Panc1 (cell line): ENCODE measurements around the gene BCL2. TPM values are rescaled to one million over a fixed set of nuclear protein-coding genes. Genes with fewer than 3 reads are reported as not detected.

ENCODE experiments used
- ATAC-seq: fragments of 200-7000 bp; cut with Tn5 transposase; 2 replicates; pipeline ENCODE4 v1.9.1; 2020; ENCODE audit warnings: mild to moderate bottlenecking, moderate library complexity
- BruUV-seq: library from RNA; stranded (reverse); fragments of 400-500 nt; replicated peaks from 2 replicates; lab custom pipeline; 2021; lab: Mats Ljungman, UMichigan
- CTCF ChIA-PET: fragments of 300-600 bp; sonication (Branson Sonifier 250); formaldehyde crosslinking; loops from one replicate; lab custom pipeline; 2022; ENCODE audit warnings: antibody characterized with exemption; lab: Charles Lee
- POLR2A ChIA-PET: fragments of 300-600 bp; sonication (Branson Sonifier 250); formaldehyde crosslinking; loops from one replicate; lab custom pipeline; 2022; ENCODE audit warnings: antibody characterized with exemption; lab: Charles Lee
- DNase-seq: peaks from one replicate; pipeline ENCODE4 v3.0.0-alpha.2; 2010; ENCODE audit warnings: low read depth, low spot score
- H3K27ac ChIP-seq: 2 replicates; pipeline ENCODE4 v1.5.1; 2011; ENCODE audit warnings: mild to moderate bottlenecking, low read length, inconsistent platforms
- H3K27me3 ChIP-seq: fragments of 200-500 bp; sonication (Bioruptor generic); 2 replicates; pipeline ENCODE4 v1.6.0; 2014; ENCODE audit warnings: low read length, inconsistent platforms; ENCODE audit not compliant: control insufficient read depth, insufficient read depth
- H3K36me3 ChIP-seq: fragments of 200-500 bp; sonication (Bioruptor generic); 2 replicates; pipeline ENCODE4 v1.5.1; 2014; ENCODE audit warnings: inconsistent platforms, mild to moderate bottlenecking, low read length, moderate library complexity; ENCODE audit not compliant: control insufficient read depth, insufficient read depth
- H3K4me1 ChIP-seq: 2 replicates; pipeline ENCODE4 v1.5.1; 2011; ENCODE audit warnings: inconsistent platforms, mild to moderate bottlenecking, low read length, moderate library complexity; ENCODE audit not compliant: control insufficient read depth, insufficient read depth
- H3K4me3 ChIP-seq, 2 experiments: 2 replicates each; pipeline ENCODE4 v1.5.1; 2011 to 2012; ENCODE audit warnings: low read depth in 2 of 2, low read length in 2 of 2, mild to moderate bottlenecking in 2 of 2, inconsistent platforms in 1 of 2, moderate library complexity in 1 of 2
- H3K9me3 ChIP-seq: fragments of 200-500 bp; sonication (Bioruptor generic); 2 replicates; pipeline ENCODE4 v1.5.1; 2014; ENCODE audit warnings: low read depth, mild to moderate bottlenecking, inconsistent platforms, low read length, moderate library complexity; ENCODE audit not compliant: control insufficient read depth, insufficient read depth
- CTCF ChIP-seq: fragments of 450-650 bp; IDR thresholded peaks from 2 replicates; pipeline ENCODE4 v1.5.1; 2017; ENCODE audit warnings: mild to moderate bottlenecking
- POLR2AphosphoS5 ChIP-seq: IDR thresholded peaks from 2 replicates; pipeline ENCODE4 v1.6.1; 2012; ENCODE audit warnings: mild to moderate bottlenecking, low read depth, low read length, moderate library complexity
- REST ChIP-seq, 2 experiments: IDR thresholded peaks; 2 replicates each; pipeline ENCODE4 v1.6.1; 2011 to 2012; ENCODE audit warnings: low read depth in 2 of 2, control low read depth in 1 of 2, low read length in 1 of 2, mild to moderate bottlenecking in 1 of 2, moderate library complexity in 1 of 2; ENCODE audit not compliant: insufficient read depth in 1 of 2
- SIN3A ChIP-seq: IDR thresholded peaks from 2 replicates; pipeline ENCODE4 v1.6.1; 2012; ENCODE audit warnings: low read depth, mild to moderate bottlenecking, low read length, moderate library complexity, borderline replicate concordance; ENCODE audit not compliant: insufficient read depth
- TCF7L2 ChIP-seq: IDR thresholded peaks from 2 replicates; pipeline ENCODE4 v1.6.1; 2011; ENCODE audit warnings: mild to moderate bottlenecking, low read depth, low read length, inconsistent platforms
- in situ Hi-C: cut with HindIII; loops from 2 replicates; pipeline ENCODE4 v1.10.0; 2016; ENCODE audit warnings: low sequenced_read_pairs, low pct_unique_long_range_greater_than_20kb
- intact Hi-C: fragments of 100-400 bp; cut with micrococcal nuclease; formaldehyde crosslinking; loops from one replicate; pipeline ENCODE4 v1.10.0; 2022; ENCODE audit not compliant: unreplicated experiment
- total RNA-seq: library from RNA; stranded (reverse); gene quantifications from one replicate; pipeline ENCODE4 v1.2.1, GENCODE V29; 2021; ENCODE audit not compliant: unreplicated experiment

BCL2 gene
- total RNA-seq, 1 experiment from 2014 or later, result 0.72 TPM

- H3K4me1 ChIP-seq, result no peaks in the 10 kb centered on the region
- no peaks in the 10 kb centered on the region for H3K36me3 ChIP-seq
- CTCF ChIA-PET, result no interaction called here
- H3K9me3 ChIP-seq, result no peaks in the 10 kb centered on the region
- in situ Hi-C loops, result no loop called here
- BruUV-seq, result no TSS peak
- ATAC-seq (no peak), DNase-seq (no peak)
- no peak for TF ChIP-seq REST (IDR thresholded peaks at IDR 0.05; ENCODE audit: insufficient read depth in 1 of 2, low read depth in 2 of 2, low read length in 1 of 2)
- TF ChIP-seq CTCF, result no peak
- TF ChIP-seq TCF7L2, result no peak
- no peak for TF ChIP-seq POLR2AphosphoS5
- POLR2A ChIA-PET, result no interaction called here
- no peaks in the 10 kb centered on the region for H3K27me3 ChIP-seq
- no peak overlapping the region for H3K27ac ChIP-seq
- no peak overlapping the region for H3K4me3 ChIP-seq
- intact Hi-C loops, result no loop called here
These were observed 213.8 kb downstream of the BCL2 start for GRCh38 chr18:63105636-63106316.

- ChIA-PET CTCF (no interaction called here), POLR2A (no interaction called here)
- DNase-seq, result no peak
- no peak for TF ChIP-seq SIN3A
- no peak for TF ChIP-seq CTCF
- no peak for TF ChIP-seq POLR2AphosphoS5
- TF ChIP-seq REST (IDR thresholded peaks at IDR 0.05; ENCODE audit: insufficient read depth in 1 of 2, low read depth in 2 of 2, low read length in 1 of 2), result no peak
- TF ChIP-seq TCF7L2, result no peak
- no peak for ATAC-seq
- no TSS peak for BruUV-seq
- intact Hi-C loops (no loop called here), in situ Hi-C loops (no loop called here)
- no peak overlapping the region for H3K27ac ChIP-seq
- H3K9me3 ChIP-seq, result no peaks in the 10 kb centered on the region
- H3K4me1 ChIP-seq, result no peaks in the 10 kb centered on the region
- no peaks in the 10 kb centered on the region for H3K36me3 ChIP-seq
- no peak overlapping the region for H3K4me3 ChIP-seq
- no peaks in the 10 kb centered on the region for H3K27me3 ChIP-seq
These were observed 214.7 kb downstream of the BCL2 start for GRCh38 chr18:63104868-63105267.
